ENCODE data around the gene RDH12.

The RDH12 gene

DNA sequence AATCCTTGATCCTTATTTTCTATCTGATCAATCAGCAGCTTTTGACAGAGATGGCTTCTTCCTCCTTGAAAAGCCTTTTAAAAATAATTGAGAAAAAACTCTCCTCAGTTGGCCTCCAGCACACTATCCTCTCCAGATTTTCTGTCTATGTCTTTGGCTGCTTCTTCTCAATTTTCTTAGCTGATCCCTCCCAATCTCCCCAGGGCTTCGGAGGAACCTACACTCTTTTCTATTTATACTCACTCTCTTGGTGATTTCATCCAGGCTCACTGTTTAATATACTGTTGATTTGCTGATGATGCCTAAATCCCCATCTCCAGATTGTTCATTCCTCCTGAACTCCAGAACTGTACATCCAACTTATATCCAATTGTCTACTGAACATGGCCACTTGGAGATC, 54.8 kb downstream of the RDH12 start:
- Histone ChIP-seq H3K27ac (peak overlapping the region; percentile 20), H3K9me3 (ENCODE audit: severe bottlenecking) (no peaks in the 10 kb centered on the region), H3K4me3 (ENCODE audit: low read depth, low read length) (no peak overlapping the region), H3K27me3 (ENCODE audit: insufficient read depth, low read depth, severe bottlenecking) (no peaks in the 10 kb centered on the region), H3K36me3 (peaks cover 49% of the 10 kb centered on the region)
- DNase-seq = no peak
- no peak for TF ChIP-seq CTCF (IDR thresholded peaks at IDR 0.05; ENCODE audit: low read depth, low read length)

DNA sequence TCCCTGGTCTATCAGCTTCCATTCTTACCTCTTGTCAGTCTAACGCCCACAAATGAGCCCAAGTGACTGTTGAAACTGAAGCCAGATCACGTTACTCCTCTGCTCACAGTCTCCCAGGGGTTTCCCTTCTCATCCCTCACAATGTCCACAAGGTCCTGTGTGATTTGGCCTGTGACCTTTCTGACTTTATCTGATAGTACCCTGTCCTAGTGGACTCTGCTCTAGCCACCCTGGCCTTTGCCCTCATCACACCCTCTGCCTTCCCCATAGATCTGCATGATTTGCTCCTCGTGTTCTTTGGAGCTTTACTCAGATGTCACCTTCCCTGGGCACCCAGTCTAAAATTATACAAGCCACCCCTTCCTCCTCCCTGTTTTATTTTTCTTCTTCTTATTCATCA, 55.5 kb downstream of the RDH12 start:
- Histone ChIP-seq H3K36me3 (peaks cover 44% of the 10 kb centered on the region), H3K27me3 (ENCODE audit: insufficient read depth, low read depth, severe bottlenecking) (no peaks in the 10 kb centered on the region), H3K9me3 (ENCODE audit: severe bottlenecking) (no peaks in the 10 kb centered on the region), H3K4me3 (ENCODE audit: low read depth, low read length) (no peak overlapping the region), H3K27ac (peak overlapping the region; percentile 20)
- TF ChIP-seq CTCF (IDR thresholded peaks at IDR 0.05; ENCODE audit: low read depth, low read length) = no peak
- DNase-seq = no peak

DNA sequence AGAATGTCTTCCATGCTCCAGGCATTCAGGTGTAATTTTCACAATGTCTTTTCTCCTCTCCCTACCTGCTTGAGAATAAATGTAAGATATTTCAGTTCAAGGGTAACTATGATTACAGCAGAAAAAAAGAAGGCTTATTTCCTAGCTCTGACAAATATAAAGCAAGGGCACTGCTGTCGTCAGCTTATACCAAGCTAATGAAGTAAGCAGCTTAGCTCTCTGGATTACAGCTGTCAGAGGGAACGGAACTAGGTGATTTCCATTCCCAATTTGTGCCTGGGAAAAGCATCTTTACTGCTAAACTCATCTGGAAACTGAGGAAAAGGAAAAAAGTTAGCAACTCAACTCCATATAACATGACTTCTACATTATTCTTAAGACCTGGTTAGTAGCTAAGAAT, 58.2 kb downstream of the RDH12 start:
- H3K27ac ChIP-seq = peak overlapping the region; percentile 71
- no peak for TF ChIP-seq CTCF (IDR thresholded peaks at IDR 0.05; ENCODE audit: low read depth, low read length)
- no peak overlapping the region for H3K4me3 ChIP-seq (ENCODE audit: low read depth, low read length)
- H3K36me3 ChIP-seq = peaks cover 40% of the 10 kb centered on the region
- peak; percentile 52 for DNase-seq
- H3K9me3 ChIP-seq (ENCODE audit: severe bottlenecking) = no peaks in the 10 kb centered on the region
- no peaks in the 10 kb centered on the region for H3K27me3 ChIP-seq (ENCODE audit: insufficient read depth, low read depth, severe bottlenecking)

GRCh38 chr14:67762051-67762450, 60.4 kb downstream of the RDH12 start:
- no peaks in the 10 kb centered on the region for H3K9me3 ChIP-seq (ENCODE audit: severe bottlenecking)
- H3K36me3 ChIP-seq = peaks cover 53% of the 10 kb centered on the region
- no peak for DNase-seq
- H3K27me3 ChIP-seq (ENCODE audit: insufficient read depth, low read depth, severe bottlenecking) = no peaks in the 10 kb centered on the region
- no peak overlapping the region for H3K27ac ChIP-seq
- no peak for TF ChIP-seq CTCF (IDR thresholded peaks at IDR 0.05; ENCODE audit: low read depth, low read length)
- H3K4me3 ChIP-seq (ENCODE audit: low read depth, low read length) = no peak overlapping the region

DNA sequence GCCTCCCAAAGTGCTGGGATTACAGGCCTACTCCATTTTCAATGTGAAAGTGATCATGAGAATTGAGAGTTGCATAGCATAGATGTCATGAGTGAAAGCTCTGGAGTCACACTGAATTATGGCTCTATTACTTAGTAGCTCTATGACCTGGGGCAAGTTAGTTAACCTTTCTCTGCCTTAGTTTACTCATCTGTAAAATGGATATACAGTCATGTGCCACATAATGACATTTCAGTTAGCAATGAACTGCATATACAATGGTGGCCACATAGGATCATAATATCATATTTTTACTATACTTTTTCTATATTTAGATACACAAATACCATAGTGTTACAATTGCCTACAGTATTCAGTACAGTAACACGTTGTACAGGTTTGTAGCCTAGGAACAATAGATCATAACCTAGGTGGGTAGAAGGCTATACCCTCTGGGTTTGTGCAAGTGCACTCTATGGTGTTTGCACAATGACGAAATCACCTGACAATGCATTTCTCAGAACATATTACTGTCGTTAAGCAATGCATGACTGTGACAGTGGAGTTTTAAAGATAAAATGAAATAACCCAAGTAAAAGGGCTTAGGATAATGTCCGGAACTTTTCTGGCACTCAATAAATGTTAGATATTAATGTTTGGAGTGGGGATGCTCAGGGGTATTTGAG, 61.6 kb downstream of the RDH12 start:
- H3K36me3 ChIP-seq = peaks cover 53% of the 10 kb centered on the region
- H3K27ac ChIP-seq = no peak overlapping the region
- no peak for TF ChIP-seq CTCF (IDR thresholded peaks at IDR 0.05; ENCODE audit: low read depth, low read length)
- no peak for DNase-seq
- H3K27me3 ChIP-seq (ENCODE audit: insufficient read depth, low read depth, severe bottlenecking) = no peaks in the 10 kb centered on the region
- no peaks in the 10 kb centered on the region for H3K9me3 ChIP-seq (ENCODE audit: severe bottlenecking)
- H3K4me3 ChIP-seq (ENCODE audit: low read depth, low read length) = no peak overlapping the region

DNA sequence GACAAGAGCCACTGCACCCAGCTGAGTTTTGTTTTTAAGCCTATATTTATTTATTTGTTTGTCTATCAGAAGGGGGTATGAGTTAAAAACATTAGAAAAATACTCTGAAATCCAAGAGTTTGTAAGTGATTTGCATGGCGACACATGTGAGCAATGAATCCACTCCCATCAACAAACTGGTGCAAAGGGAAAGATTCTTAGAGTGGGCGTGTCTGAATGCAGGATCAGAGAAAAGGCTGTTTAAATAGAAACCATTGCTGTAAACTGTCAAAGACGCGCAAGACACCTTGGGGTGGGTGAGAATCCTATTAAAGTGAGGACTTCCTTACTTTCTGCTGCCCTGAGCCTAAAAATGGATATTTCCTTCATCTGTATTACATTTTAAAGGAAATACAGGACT, 62.8 kb downstream of the RDH12 start:
- no peak for DNase-seq
- Histone ChIP-seq H3K27me3 (ENCODE audit: insufficient read depth, low read depth, severe bottlenecking) (no peaks in the 10 kb centered on the region), H3K27ac (no peak overlapping the region), H3K36me3 (peaks cover 53% of the 10 kb centered on the region), H3K4me3 (ENCODE audit: low read depth, low read length) (no peak overlapping the region), H3K9me3 (ENCODE audit: severe bottlenecking) (no peaks in the 10 kb centered on the region)
- TF ChIP-seq CTCF (IDR thresholded peaks at IDR 0.05; ENCODE audit: low read depth, low read length) = no peak
